HUES48 (cell line): ENCODE measurements around the gene TMEM176A.

Experiments used
- H3K27ac ChIP-seq: one replicate; pipeline ENCODE4 v1.7.0; 2013; ENCODE audit warnings: low read depth, low read length, inconsistent platforms
- H3K27me3 ChIP-seq: 2 replicates; pipeline ENCODE4 v1.6.1; 2013; ENCODE audit warnings: mild to moderate bottlenecking, low read length; ENCODE audit not compliant: control insufficient read depth, insufficient read depth
- H3K36me3 ChIP-seq: 2 replicates; pipeline ENCODE4 v1.6.1; 2013; ENCODE audit warnings: low read length; ENCODE audit not compliant: control insufficient read depth, insufficient read depth
- H3K4me1 ChIP-seq: 2 replicates; pipeline ENCODE4 v1.6.1; 2013; ENCODE audit warnings: mild to moderate bottlenecking, low read length; ENCODE audit not compliant: control insufficient read depth, insufficient read depth
- H3K4me3 ChIP-seq: 2 replicates; pipeline ENCODE4 v1.5.1; 2013; ENCODE audit warnings: mild to moderate bottlenecking, low read depth, low read length
- H3K9ac ChIP-seq: 2 replicates; pipeline ENCODE4 v1.6.1; 2013; ENCODE audit warnings: mild to moderate bottlenecking, low read depth, low read length, moderate library complexity
- H3K9me3 ChIP-seq: 2 replicates; pipeline ENCODE4 v1.6.1; 2013; ENCODE audit warnings: low read length; ENCODE audit not compliant: control insufficient read depth, insufficient read depth

The TMEM176A gene

GRCh38 chr7:150851492-150852370 lies 51.2 kb downstream of the TMEM176A start:
- no peak overlapping the region for H3K27ac ChIP-seq
- H3K4me3 ChIP-seq = no peak overlapping the region
- H3K4me1 ChIP-seq = no peaks in the 10 kb centered on the region; the same call in 1 of the 2 replicates
- H3K9ac ChIP-seq = no peak overlapping the region
- H3K36me3 ChIP-seq = no peaks in the 10 kb centered on the region
- no peaks in the 10 kb centered on the region for H3K9me3 ChIP-seq
- 0 out of 2 replicates have a peak, but pooled peaks cover 2% of the 10 kb centered on the region for H3K27me3 ChIP-seq

GRCh38 chr7:150852371-150852905 lies 51.9 kb downstream of the TMEM176A start, which contains the start of gene AOC1:
TSS of gene AOC1 (plus strand) at chr7:150852517. CDS start at chr7:150856471, 3,954 bp downstream.
- Histone ChIP-seq H3K4me1 (no peaks in the 10 kb centered on the region; the same call in 1 of the 2 replicates), H3K27me3 (0 out of 2 replicates have a peak, but pooled peaks cover 2% of the 10 kb centered on the region), H3K9me3 (no peaks in the 10 kb centered on the region), H3K27ac (no peak within 1 kb of the TSS), H3K9ac (no peak within 1 kb of the TSS), H3K4me3 (no peak within 1 kb of the TSS), H3K36me3 (no peaks in the 10 kb centered on the region)

- no peak overlapping the region for H3K27ac ChIP-seq
- H3K27me3 ChIP-seq = 0 out of 2 replicates have a peak, but pooled peaks cover 2% of the 10 kb centered on the region
These were observed 53.8 kb downstream of the TMEM176A start for GRCh38 chr7:150854066-150855000.

More at GRCh38 chr7:150854066-150855000, 53.8 kb downstream of the TMEM176A start:
- Histone ChIP-seq H3K4me1 (no peaks in the 10 kb centered on the region; the same call in 1 of the 2 replicates), H3K36me3 (no peaks in the 10 kb centered on the region), H3K9me3 (no peaks in the 10 kb centered on the region), H3K4me3 (no peak overlapping the region), H3K9ac (no peak overlapping the region)
